HG03196 (cell line): Measurements from ENCODE around the gene CCDC71.
A peak's percentile ranks its signal among the peaks of the same experiment; 100 is the strongest.

Source experiments
- ATAC-seq: cut with Tn5 transposase; IDR thresholded peaks from one replicate; pipeline ENCODE4 v1.9.1; 2021; ENCODE audit not compliant: unreplicated experiment

CCDC71 gene

GRCh38 chr3:49165771-49166751, at the start of gene CCDC71:
TSS of gene CCDC71 (minus strand) at chr3:49166331. CDS start at chr3:49164208, 2,123 bp downstream.
- peak; percentile 70 for ATAC-seq

GRCh38 chr3:49213998-49214397, 47.9 kb upstream of the CCDC71 start:
- no peak for ATAC-seq

- no peak for ATAC-seq
Observed at GRCh38 chr3:49213541-49213943, 47.4 kb upstream of the CCDC71 start.

- ATAC-seq: no peak
Observed at GRCh38 chr3:49199900-49200281, 33.8 kb upstream of the CCDC71 start.

- ATAC-seq: no peak
Observed at GRCh38 chr3:49199239-49199899, 33.2 kb upstream of the CCDC71 start.

- ATAC-seq: no peak
Observed at GRCh38 chr3:49198611-49199230, 32.6 kb upstream of the CCDC71 start.

- no peak for ATAC-seq
Observed at GRCh38 chr3:49198161-49198560, 32.0 kb upstream of the CCDC71 start.

GRCh38 chr3:49191741-49192140, 25.6 kb upstream of the CCDC71 start:
- no peak for ATAC-seq

GRCh38 chr3:49183873-49184272, 17.7 kb upstream of the CCDC71 start:
- no peak for ATAC-seq

- ATAC-seq: no peak
Observed at GRCh38 chr3:49182682-49183081, 16.6 kb upstream of the CCDC71 start.

- no peak for ATAC-seq
Observed at GRCh38 chr3:49181351-49181750, 15.2 kb upstream of the CCDC71 start.

GRCh38 chr3:49180116-49180515, 14.0 kb upstream of the CCDC71 start:
- no peak for ATAC-seq

GRCh38 chr3:49177073-49177472, 10.9 kb upstream of the CCDC71 start:
- no peak for ATAC-seq

GRCh38 chr3:49175530-49175929, 9.4 kb upstream of the CCDC71 start:
- no peak for ATAC-seq

GRCh38 chr3:49174397-49174985, 8.4 kb upstream of the CCDC71 start:
- ATAC-seq: no peak

- ATAC-seq: no peak
Observed at GRCh38 chr3:49173792-49174170, 7.7 kb upstream of the CCDC71 start.

GRCh38 chr3:49173116-49173791, 7.1 kb upstream of the CCDC71 start:
- ATAC-seq: no peak

- no peak for ATAC-seq
Observed at GRCh38 chr3:49172551-49173041, 6.5 kb upstream of the CCDC71 start.

- ATAC-seq: no peak
Observed at GRCh38 chr3:49171775-49172500, 5.8 kb upstream of the CCDC71 start.
